Central memory CD4-positive, alpha-beta T cell (primary cell): ENCODE measurements around the gene ARHGEF10L.
"Not testable (repeated sequence)": the region's sequence is repeated elsewhere in the genome, so short reads cannot be mapped to it uniquely, and the experiment has no call there.

Source experiments
- DNase-seq: peaks from one replicate; pipeline ENCODE4 v3.0.0; 2022
- total RNA-seq, 3 experiments: gene quantifications; one replicate each; lab custom pipeline; 2026; lab: John Stamatoyannopoulos, UW

ARHGEF10L gene, protein sequence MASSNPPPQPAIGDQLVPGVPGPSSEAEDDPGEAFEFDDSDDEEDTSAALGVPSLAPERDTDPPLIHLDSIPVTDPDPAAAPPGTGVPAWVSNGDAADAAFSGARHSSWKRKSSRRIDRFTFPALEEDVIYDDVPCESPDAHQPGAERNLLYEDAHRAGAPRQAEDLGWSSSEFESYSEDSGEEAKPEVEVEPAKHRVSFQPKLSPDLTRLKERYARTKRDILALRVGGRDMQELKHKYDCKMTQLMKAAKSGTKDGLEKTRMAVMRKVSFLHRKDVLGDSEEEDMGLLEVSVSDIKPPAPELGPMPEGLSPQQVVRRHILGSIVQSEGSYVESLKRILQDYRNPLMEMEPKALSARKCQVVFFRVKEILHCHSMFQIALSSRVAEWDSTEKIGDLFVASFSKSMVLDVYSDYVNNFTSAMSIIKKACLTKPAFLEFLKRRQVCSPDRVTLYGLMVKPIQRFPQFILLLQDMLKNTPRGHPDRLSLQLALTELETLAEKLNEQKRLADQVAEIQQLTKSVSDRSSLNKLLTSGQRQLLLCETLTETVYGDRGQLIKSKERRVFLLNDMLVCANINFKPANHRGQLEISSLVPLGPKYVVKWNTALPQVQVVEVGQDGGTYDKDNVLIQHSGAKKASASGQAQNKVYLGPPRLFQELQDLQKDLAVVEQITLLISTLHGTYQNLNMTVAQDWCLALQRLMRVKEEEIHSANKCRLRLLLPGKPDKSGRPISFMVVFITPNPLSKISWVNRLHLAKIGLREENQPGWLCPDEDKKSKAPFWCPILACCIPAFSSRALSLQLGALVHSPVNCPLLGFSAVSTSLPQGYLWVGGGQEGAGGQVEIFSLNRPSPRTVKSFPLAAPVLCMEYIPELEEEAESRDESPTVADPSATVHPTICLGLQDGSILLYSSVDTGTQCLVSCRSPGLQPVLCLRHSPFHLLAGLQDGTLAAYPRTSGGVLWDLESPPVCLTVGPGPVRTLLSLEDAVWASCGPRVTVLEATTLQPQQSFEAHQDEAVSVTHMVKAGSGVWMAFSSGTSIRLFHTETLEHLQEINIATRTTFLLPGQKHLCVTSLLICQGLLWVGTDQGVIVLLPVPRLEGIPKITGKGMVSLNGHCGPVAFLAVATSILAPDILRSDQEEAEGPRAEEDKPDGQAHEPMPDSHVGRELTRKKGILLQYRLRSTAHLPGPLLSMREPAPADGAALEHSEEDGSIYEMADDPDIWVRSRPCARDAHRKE (N-terminal part only)
- 0 reads per million in 3 experiments for total RNA-seq

DNA sequence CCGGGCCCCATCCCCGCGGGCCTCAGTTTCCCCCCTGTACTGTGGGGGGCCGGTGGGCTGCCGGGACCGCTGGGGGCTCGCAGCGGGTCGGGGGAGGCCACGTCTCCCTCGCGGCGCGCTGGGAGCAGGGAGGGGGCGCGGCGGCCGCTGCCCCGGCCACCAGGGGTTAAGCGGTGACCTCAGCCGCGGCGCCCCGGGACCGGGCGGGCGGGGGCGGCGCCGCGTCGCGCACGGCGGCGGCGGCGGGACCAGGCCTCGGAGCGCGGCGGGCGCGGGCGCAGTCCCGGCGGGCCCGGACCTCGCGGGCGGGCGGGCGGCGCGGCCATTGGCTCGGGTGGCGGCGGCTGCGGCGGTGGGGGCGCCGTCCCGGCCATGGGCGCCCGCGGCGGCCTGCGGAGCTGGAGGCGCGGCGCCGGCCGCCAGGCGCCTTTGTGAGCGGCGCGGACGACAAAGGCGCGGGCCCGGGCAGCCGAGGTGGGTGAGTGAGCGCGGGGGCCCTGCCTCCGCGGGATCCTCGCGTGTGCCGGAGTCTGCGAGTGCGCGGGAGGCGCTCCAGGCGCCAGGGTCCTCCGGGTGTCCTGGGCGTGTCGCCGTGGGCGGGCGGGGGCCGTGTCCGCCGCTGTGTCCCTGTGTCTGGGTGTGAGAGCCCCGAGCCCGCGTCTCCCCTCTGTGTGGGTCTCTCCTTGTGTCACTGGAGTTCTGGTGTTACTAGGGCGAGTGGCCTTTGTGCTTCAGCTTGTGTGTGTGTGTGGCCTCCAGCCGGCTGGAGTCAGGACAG, at the start of gene ARHGEF10L:
ARHGEF10L (plus strand) TSS at position 222 of the 778 bp plus-strand sequence. CDS start 40,898 bp downstream, outside the sequence.
- no peak for DNase-seq

DNA sequence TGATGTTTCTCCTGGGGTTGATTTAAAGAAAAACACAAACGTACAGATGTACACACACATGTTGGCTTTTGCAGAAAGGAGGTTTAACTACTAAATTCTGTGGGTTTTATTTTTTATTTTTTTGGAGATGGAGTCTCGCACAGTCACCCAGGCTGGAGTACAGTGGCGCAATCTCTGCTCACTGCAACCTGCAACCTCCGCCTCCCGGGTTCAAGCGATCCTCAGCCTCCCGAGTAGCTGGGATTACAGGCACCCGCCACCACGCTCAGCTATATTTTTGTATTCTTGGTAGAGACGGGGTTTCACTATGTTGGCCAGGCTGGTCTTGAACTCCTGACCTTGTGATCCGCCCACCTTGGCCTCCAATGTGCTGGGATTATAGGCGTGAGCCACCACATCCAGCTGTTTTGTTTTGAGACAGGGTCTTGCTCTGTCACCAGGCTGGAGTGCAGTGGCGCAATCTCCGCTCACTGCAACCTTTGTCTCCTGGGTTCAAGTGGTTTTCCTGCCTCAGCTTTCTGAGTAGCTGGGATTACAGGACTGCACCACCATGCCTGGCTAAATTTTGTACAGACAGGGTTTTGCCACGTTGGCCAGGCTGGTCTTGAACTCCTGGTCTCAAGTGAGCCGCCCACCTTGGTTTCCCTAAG, 49.6 kb upstream of the ARHGEF10L start:
- not testable (repeated sequence) for DNase-seq

DNA sequence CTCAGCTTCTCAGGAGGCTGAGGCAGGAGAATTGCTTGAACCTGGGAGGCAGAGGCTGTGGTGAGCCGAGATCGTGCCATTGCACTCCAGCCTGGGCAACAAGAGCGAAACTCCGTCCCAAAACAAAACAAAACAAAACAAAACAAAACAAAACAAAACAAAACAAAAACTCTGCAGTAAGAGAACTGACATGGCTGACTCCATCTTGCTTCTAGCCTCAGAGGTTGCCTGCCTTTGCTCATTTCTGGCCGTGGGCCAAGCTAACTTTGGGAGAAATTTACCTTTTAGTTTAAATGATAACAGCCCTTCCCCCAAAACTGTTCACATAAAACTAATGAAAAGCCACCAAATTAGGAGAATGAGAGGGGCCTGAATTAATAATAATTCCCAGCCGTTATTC, 48.8 kb upstream of the ARHGEF10L start:
- not testable (repeated sequence) for DNase-seq

DNA sequence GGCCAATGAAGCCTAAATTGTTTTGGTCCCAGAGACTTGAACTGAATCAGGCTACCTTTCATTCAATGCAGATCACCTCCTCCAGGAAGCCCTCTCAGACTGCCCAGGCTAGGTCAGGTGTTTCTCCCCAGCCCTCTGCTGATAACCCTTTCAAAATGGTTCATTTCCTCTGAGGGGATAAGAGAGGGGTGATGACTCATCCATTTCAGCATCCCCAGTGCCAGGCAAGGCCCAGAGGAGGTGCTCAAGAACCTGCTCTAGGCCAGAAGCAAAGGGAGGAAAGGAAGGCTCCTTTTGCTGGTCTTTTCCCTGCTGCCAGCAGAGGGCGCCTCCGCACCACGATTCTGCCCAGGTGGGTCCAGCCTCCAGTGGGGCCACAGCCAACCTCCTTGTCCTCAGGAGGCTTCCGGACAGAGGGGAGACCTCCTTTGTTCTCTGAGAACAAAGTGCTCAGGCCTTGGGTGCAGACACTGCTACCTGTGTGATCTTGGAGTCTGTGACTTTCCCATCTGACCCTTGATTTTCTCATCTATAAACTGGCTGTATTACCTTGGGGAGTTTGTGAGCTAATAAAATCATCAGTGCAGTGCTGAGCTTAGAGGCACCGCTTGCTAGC, 45.3 kb upstream of the ARHGEF10L start:
- peak; percentile 20 for DNase-seq

DNA sequence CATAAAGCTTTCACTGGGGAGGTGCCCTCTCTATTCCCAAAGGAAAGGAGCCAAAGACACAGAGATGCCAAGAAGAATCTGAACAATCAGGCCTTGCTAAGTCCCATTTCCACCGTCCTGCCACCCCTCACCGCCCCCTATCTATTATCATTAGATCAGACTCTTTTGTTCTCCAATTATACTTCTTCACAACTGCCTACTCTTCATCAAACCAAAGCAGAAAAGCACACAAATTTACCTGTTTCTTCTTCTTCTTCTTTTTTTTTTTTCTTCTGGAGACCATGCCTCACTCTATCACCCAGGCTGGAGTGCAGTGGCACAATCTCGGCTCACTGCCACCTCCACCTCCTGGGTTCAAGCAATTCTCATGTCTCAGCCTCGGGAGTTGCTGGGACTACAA, 43.1 kb upstream of the ARHGEF10L start:
- no peak for DNase-seq

DNA sequence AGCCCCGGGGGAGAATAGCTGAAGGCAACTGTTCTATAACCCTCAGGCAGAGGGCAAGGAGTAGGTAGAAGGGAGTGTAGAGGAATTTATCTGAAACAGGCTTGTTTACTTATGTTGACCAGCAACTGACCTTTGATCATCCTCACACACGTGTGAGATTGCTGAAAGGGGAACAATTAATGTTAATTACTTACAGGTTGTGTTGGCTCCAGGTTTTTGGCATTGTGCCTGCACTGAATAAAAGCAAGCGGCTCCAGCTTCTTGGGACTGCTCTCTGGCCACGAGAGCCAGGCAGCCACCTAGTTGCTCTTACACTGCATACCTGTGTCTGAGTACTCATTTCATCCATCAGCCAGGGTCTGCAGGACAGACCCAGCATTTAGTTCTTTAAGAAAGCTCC, 41.3 kb upstream of the ARHGEF10L start:
- DNase-seq = no peak

DNA sequence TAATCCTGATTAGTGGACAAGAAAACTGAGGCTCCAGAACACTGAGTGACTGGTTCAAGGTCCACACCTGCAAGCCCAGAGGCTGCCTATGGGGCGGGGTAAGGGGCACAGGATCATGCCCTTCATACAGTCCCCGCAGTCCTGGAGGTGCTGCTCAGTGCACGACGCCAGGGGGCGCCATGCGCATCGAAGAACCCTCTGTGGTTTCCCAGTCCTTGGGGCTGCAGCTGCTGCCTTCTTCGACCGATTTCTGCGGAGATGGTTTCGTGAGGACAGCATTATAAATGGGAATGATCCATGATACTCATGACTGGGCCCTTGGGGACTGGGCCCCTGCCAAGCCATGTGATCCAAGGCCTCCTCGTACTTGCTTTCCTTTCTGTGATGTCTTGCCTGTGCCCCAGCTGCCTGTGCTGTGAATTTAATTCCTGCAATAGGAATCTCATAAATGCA, 37.1 kb upstream of the ARHGEF10L start:
- DNase-seq = no peak

DNA sequence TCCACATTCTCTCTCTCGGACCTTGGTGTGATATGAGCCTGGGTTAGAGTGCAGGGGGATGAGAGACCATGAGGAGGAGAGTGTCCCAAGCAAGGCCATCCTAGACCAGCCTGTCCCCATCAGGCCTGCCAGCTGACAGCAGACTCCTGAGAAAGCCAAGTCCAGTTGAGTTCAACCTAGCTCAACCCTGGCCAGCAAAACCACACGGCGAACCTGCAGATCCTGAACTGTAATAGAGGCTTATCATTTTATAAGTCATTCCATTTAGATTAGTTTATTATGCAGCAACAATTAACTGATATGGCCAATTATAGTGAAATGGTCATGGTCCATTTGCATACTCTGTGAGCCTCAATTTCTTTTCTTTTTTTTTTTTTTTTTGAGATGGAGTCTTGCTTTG, 36.4 kb upstream of the ARHGEF10L start:
- no peak for DNase-seq

DNA sequence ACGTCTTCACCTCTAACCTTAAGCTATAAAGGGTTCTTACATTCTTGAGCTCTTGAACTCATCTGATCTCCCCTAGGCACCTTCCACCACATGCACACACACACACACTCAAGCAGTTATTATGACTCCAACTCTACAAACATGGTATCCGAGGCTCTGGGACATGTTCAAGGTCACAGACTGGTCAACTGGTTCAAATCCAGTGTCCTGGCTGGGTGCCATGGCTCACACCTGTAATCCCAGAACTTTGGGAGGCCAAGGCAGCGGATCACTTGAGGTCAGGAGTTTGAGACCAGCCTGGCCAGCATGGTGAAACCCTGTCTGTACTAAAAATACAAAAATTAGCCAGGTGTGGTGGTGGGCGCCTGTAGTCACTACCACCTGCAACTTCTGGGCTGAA, 32.3 kb upstream of the ARHGEF10L start:
- DNase-seq = not testable (repeated sequence)

DNA sequence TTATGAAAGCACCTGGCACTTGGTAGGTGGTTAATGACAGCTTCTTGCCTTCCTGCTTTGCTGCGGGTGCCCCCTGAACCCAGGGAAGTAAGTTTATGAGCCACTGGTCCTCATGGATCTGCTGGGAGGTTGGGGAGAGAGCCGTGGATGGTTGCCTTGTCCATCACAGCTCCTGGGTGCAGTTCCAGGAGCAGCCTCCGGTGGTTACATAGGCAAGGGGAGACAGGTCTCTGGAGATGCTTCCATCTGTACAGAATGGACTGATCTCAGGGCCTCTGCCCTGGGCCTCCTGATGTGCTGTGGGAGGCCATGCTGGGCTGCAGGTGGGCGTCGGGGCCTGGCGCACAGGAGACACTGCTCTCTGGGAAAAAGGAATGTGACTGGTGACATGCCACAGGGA, 31.6 kb upstream of the ARHGEF10L start:
- DNase-seq = no peak

DNA sequence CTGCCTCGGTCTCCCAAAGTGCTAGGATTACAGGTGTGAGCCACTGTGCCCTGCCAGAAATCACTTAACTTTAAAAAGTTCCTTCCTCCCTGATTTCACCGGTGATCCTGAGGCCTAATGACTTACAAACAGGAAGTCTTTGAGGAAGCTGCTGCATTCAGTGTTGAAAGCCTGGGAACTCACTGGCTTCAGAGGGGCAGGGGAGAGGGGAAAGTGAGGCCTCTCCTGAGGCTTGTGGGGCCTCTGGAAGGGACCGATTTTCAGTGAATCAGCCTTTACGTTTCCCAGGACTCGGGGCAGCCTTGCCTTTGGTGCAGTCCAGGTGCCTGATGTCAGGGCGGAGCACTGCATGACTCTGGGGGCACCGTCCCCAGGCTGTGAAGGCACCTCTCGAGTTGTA, 30.1 kb upstream of the ARHGEF10L start:
- no peak for DNase-seq

DNA sequence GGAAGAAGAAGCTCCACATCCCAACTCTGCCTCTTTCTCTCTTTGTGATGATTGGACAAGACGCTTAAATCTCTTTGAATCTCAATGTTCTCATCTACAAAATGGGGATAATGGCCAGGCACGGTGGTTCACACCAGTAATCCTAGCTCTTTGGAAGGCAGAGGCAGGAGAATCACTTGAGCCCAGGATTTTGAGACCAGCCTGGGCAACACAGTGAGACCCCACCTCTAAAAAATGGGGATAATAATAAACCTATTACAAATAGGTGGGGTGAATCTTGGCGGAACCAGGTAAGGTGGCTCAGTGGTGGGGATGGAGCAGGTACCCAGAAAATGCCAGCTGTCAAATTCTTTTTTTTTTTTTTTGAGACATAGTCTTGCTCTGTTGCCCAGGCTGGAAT, 29.4 kb upstream of the ARHGEF10L start:
- no peak for DNase-seq

DNA sequence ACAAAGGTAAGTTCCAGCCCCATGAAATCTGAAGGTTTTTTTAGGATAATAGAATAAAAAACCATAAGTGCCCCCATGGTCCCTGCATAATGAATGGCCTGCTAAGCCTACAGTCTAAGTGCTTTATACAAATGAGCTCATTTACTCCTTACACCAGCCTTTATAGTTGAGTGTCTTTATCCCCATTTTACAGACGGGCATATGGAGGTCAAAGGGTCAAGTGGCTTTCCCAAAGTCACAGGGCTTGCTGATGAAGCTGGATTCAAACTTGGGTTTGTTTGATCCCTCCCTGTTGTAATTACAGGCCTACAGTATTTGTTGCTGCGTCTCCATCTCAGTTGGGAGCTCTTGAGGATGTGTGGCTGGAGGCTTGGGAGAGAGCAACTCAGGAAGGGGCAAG, 28.3 kb upstream of the ARHGEF10L start:
- no peak for DNase-seq

DNA sequence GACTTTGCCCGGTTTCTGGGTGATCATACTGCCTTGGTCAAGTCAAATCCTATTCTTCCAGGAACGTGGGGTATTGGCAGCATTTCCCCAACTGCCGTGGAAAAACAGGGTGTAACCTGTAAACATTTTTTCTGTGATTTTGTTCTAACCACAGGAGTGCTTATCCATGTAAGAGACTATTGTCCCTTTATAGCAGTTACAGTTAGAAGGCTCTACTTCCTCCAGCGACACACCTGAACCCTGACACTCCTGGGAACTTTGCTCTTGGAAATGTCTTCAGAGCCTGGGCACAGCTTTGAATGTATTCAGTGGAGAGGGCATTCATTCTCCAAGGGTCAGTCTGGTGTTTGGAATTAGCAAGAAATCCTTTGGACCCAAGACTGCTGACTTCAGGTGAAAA, 26.4 kb upstream of the ARHGEF10L start:
- DNase-seq = no peak

DNA sequence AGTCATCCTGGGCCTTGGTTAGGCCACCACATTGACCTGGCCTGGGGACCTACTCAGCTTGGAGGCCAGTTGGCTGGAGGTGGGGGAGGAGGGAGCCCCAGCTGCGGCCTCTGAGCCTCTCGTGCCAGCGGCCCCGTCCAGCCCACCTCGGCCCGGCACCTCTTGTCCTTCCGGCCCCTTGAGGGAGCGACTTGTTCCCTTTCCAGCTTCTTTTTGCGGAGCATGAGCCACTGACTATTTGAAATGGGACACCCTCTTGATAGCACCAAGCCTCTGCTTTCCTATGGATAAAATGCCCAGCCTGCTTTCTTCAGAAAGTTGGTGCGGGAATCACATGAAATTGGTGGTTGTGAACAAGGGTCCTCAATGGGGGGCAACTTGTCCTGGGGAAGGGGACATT, 24.7 kb upstream of the ARHGEF10L start:
- DNase-seq = no peak

DNA sequence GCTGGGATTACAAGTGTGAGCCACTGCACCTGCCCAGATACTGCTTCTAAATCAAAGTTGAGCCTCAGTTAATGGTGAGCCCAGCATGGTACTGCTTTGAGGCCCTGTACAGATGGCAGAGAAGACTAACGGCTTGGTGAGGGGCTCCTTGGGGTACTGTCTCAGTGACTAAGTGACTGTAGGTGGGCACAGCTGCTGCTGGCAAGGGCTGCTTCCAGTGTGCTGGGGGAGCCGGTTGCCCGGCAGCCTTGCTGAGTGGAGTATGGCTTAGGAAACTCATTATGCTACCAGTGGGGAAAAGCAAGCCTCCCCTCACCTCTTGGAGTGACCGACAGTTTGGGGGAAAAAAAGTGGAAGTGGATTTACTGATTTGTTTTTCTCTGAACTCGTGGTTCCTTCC, 23.6 kb upstream of the ARHGEF10L start:
- no peak for DNase-seq

DNA sequence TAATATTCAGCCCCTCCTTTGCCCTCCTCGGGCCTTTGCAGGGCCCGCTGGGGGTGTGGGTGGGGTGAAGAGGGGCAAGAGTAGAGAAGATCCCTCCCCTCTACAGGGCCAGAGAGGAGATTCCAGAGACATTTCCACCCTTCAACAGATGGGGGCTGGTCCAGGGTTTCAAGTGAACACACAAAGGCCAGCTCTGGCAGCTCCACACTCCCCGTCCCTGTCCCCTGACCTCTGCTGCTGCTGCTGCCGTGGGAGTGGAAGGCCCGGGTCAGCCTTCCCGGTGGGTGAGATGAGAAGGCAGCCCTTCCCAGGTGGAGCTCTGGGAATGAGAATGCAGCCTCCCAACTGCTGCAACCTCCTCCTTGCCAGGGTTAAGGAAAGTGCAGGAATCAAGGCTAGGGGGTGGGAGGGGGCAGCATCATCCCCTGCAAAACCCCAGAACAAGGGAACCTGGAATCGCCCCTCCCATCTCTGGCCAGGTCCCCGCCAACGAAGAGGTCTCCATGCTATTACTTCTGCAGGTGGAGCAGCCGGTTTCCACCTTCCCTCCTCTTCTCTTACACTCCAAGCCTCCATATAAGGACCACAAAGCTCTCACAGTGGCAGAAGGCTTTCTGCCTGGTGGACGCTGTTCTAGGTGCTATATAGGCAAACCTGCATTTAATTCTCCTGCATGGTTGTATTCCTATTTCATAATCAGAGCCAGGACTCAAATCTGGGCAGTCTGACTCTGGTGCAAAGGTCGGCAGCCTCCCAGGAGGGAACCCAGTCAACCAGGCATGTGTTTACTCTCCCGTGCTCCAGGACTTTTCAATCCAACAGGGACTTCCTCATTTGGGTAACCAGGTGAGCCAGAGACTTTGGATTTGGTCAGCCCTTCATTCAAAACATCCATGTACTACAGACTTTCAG, 22.9 kb upstream of the ARHGEF10L start:
- DNase-seq = no peak

DNA sequence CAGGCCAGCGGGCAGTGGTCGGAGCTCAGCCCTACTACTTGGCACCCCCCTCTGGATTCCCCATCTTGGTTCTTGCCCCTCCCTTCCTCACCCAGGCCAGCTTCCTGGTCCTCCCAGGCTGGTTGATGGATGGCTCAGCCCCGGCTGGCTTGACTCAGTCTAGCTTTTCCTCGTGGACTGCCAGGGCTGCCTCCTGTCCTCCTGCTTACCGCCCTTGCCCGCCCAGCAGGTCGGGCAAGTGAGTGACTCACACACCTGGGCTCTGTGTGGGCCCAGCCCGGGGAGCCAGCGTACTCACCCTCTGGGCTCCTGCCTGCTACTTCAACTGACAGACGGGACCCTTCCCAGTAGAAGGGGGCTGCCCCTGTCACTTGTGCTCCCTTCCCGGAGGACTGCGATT, 19.5 kb upstream of the ARHGEF10L start:
- DNase-seq = no peak

DNA sequence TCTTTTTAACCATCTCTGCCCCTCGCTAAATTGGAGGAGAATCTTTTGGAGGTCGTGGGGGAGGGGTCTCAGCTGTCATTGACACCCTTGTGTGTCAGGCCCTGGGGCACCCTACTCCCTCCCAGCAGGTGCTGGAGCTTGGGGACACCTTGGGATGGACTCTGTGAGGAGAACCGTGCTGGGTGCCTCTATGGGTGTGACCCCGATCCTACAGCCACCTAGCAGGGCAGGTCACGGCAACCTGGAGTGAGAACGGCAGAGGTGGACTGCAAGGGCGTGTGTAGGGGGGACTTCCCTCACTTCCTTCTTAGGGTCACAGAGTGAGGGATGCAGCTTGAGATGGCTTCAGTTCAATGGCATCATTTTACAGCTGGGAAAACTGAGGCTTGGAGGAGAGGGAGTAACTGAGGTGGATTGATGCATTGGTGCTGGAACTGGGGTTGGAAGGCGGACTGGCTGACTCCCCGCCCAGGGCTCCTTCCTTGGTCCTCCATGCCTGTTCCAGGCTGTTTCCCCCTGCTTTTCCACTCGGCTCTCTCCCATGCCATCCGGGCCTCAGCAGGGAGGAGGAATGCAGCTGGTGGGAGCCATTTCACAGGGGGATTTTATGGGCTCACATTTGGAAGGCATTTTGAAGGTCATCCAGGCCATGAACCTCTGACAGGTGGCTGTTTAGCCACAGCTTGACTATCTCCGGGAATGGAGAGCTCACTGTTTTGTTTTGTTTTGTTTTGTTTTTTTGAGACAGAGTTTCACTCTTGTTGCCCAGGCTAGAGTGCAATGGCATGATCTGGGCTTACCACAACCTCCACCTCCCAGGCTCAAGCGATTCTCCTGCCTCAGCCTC, 18.8 kb upstream of the ARHGEF10L start:
- no peak for DNase-seq
